M059J (cell line): ENCODE data around the gene PTPRN2. TPM values are rescaled to one million over a fixed set of nuclear protein-coding genes. Genes with fewer than 3 reads are reported as not detected.

ENCODE experiments used
- DNase-seq: peaks from one replicate; pipeline ENCODE4 v3.0.0-alpha.2; 2012; ENCODE audit warnings: low read depth
- total RNA-seq: library from RNA; depleted of rRNA; stranded (reverse); fragments of >200 nt; shearing (Covaris generic); gene quantifications from 2 replicates; pipeline ENCODE4 v1.2.3, GENCODE V29; 2014

PTPRN2 gene
- total RNA-seq, 1 experiment from 2014 or later = 2.3 TPM

DNA sequence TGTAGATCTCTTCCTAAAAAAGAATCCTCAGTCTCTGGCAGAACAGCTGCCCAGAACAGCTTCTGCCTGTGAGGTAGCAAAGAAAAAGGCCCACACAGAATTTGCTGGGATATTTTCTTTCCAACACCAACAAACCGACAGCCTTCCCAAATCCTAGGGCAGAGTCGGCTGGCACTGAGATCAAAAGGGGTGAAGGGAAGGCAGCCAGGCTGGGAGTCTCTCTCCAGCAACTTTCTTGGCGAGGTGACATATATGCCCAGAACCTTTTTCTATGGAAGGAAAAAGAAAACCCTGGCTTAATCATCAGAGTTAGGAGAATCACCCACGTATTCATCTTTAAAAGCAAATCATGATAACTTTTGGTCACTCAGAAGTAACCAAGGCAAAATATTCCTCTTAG is 971.2 kb downstream of the PTPRN2 start:
- DNase-seq = no peak

DNA sequence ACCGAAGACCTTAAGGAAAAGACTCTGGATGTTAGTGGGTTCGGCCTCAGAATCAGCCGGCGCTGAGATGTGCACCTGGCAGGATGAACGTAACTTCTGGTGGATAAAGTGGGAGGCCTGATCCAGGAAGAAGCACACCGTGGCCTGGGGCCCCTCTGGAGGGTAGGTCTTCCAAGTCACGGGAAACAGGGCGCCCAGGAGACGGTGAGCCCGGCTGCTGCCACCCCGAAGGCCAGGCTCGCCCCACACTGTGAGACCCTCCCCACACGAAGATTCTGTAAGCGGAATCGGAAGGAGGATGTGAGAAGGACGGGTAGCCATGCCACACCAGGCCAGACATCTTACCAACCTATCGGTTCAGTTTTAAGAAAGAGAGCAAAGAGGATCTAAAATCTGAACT is 971.8 kb downstream of the PTPRN2 start:
- DNase-seq = no peak

DNA sequence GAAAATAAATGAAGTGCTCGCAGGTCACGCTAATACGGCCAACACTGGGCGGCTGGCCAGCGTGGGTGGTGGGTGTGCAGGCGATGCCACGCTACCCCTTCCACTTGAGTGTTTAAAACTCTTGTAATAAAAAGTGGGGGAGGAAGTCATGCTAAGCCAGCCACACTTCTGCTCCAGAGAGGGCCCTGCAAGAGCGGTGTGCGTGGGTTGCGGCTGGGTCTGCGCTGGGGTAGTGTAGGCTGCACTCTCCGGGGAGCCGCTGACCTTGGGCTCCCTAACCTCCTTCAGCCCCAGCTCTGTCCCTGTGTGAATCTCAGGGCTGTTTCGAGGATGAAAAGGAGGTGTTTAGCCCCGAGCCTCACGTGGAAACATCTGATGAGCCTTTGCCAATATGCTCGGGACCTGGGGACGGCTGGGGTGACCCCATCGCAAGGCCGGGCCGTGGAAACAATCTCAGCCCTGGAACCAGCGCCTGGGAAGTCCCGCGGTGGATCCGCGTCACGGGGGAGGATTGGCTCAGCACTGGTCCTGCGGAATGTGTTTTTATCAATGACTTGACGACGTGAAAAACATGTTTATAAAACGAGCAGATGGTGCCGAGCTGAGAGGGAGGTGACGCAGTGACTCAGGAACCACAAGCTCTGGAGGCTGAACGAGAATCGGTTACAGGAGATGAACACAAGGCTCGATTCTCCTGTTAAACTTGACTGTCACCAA is 972.4 kb downstream of the PTPRN2 start:
- DNase-seq = peak; percentile 25

DNA sequence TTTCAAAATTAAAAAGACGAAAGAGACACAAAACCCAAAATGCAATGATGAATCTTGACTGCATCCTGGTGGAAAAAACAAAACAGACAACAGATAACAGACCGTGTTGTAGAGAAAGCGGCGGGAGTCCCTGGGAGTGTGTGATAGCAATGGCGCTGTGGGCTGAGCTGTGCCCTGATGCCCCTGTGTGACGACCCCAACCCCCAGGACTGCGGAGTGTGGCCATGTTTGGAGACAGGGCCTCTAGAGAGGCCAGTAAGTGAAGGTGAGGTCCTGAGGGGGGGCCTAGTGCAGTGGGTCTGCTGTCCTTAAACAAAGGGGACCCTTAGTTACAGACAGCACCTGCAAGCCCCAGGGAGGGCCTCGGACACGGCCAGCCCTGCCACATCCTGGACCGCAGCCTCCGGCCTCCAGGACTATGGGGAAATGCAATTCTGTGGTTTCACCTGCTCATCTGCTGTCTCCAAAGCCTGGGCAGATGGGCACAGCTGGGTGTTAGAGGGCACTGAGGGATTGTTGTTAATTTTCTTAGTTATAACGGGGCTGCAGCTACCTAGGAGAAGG is 973.1 kb downstream of the PTPRN2 start:
- DNase-seq = no peak

- DNase-seq = no peak
Observed at GRCh38 chr7:157613575-157614322, 973.9 kb downstream of the PTPRN2 start.

GRCh38 chr7:157612664-157613561 is 974.7 kb downstream of the PTPRN2 start:
- no peak for DNase-seq

GRCh38 chr7:157612009-157612663 is 975.5 kb downstream of the PTPRN2 start:
- no peak for DNase-seq

GRCh38 chr7:157611341-157611740 is 976.3 kb downstream of the PTPRN2 start:
- no peak for DNase-seq

GRCh38 chr7:157610671-157611295 is 976.8 kb downstream of the PTPRN2 start:
- no peak for DNase-seq

DNA sequence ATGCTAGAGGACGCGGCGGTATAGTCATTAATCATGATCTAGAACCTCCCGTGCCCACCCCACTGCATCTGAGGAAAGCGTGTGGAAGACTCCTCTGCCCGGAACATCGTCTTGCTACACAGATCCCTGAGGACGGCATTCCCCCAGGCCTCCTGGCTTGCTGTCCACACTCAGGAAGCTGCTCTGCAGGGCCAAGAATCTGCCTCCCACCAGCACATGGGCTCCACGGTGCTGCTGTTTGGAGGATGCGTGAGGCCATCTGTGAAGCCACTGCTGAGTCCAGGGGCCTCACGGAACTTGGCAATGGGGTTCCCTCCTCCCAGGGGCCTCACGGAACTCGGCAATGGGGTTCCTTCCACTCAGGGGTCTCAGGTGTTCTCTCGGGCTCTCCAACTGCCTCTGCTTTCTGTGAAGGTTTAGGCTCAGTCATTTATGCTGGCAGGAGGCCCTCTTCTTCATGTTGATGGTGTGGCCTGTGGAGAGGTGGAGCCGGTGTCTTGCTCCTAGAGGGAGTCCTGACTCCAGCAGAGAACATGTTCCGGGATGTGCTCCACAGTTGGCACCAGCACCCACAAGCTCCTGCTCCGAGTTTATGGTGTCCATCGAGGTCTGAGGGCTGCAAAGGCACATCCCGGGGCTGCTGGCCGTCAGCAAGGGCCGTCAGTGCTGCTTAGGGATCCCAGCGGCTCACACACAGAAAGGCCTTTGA is 977.5 kb downstream of the PTPRN2 start:
- no peak for DNase-seq

GRCh38 chr7:157609516-157609915 is 978.1 kb downstream of the PTPRN2 start:
- no peak for DNase-seq

DNA sequence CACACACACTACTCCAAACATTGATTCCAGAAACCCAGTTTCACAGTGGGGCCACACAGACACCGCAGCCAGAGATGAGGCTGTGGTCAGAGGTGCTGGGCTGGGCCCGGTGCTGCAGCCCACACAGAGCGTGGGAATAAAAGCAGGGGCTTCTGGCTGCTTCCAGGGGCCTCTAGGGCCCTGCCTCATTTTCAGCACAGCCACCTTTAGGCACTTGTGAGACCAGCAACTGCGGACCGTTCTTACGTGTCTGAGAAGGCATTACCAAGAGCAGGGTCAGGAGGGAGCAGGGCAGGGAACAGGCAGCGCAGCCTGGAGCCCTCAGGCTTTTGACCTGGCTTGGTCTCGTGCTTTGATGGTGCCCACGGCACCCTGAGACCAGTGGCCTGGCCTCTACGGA is 980.4 kb downstream of the PTPRN2 start:
- DNase-seq = no peak

DNA sequence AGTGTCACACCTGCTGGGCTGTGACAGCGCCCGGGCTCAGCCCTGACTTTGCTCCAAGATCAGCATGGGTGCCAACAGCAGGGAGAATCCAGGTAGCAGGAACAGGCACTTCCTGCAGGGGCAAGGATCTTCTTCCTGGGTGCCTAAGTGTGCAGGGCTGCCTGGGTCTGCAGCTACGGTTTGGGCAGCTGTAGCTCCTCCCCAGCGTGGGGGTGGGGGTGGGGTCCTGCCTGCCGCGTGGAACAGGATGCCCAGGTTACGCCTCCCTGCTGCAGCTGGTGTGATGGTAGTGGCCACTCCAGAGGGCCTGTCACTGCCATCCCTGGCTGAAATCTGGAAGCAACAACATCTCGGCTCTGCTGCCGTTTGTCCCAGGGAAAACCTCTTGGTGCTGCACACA is 981.5 kb downstream of the PTPRN2 start:
- DNase-seq = no peak

- no peak for DNase-seq
Observed at GRCh38 chr7:157605638-157606037, 982.0 kb downstream of the PTPRN2 start.

DNA sequence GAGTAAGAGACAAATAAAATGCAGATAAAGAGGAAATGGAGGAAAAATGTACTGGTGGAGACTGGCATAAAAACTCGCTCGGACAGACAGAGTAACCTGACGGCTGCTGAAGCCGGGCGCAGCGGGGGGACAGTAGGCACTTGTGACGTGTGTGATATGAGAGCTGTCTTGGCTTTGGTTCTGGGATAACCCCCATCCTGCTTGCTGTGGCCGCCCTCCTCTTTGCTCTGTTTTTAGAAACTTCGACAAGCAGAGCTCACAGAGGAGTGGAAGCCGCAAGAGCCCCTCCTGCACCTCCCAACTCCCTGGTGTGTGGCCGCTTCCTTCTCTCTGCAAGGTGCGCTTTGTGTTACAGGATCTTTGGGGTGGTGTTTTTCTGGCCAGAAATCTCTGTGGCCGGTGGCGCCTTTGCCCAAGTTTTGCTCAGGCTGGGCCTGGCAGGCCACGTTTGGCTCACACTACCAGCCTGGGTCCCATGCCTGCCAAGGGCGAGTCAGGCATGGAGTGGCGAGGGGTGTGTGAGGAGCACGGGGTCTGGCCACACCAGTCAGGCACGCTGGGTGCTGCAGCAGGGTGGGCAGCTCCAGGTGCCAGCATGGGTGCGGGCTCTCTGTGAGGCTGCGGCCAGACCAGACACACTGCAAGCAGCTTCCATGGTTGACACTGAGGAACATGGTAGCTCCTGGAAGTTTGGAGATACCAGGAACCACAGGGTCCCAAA is 982.8 kb downstream of the PTPRN2 start:
- no peak for DNase-seq

- no peak for DNase-seq
Observed at GRCh38 chr7:157603716-157604115, 983.9 kb downstream of the PTPRN2 start.

DNA sequence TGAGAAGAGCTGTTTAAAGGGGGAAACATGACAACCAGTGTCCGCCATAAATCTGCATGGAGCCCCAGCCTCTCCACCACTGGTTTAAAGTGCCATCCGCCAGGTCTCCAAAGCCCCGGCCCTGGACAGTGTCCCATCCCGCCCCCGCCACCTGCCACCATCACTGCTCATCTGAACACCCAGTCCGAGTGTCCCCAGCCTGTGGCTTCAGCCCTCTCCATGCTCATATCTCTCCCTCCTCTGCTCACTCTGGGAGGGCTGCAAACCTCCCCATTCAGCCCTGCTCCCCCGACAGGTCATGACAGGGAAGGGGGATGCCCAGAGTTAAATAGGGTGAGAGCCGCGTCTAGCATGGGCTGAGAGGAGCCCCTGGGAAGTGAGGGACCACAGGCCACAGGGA is 984.6 kb downstream of the PTPRN2 start:
- no peak for DNase-seq

DNA sequence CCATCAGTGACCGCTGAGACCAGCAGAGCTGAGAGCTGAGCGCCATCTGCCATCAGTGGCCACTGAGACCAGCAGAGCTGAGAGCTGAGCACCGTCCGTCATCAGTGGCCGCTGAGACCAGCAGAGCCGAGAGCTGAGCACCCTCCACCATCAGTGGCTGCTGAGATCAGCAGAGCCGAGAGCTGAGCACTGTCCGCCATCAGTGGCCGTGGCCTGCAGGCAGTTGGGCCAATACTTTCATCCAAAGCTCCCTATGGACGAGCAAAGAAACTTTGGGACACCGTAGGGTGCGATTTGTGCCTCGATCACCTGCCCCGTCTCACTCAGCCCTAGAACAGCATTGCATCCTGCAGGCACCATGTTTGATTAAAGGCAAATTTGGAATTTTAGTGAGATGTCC is 985.0 kb downstream of the PTPRN2 start:
- DNase-seq = no peak

DNA sequence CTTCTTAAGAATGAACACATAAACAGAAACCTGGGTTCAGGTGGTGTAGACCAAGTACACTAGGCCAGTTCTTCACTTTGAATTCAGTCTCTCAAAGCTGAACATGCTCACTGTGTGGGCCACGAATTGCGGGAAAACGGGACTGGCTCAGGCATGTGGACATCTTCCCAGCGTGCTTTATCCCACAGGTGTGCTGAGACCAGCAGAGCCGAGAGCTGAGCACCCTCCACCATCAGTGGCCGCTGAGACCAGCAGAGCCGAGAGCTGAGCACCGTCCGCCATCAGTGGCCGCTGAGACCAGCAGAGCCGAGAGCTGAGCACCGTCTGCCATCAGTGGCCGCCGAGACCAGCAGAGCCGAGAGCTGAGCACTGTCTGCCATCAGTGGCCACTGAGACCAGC is 985.5 kb downstream of the PTPRN2 start:
- DNase-seq = no peak

- DNase-seq = no peak
Observed at GRCh38 chr7:157601530-157601929, 986.1 kb downstream of the PTPRN2 start.
